ENCODE results near the gene ZNF521.

ZNF521 gene

DNA sequence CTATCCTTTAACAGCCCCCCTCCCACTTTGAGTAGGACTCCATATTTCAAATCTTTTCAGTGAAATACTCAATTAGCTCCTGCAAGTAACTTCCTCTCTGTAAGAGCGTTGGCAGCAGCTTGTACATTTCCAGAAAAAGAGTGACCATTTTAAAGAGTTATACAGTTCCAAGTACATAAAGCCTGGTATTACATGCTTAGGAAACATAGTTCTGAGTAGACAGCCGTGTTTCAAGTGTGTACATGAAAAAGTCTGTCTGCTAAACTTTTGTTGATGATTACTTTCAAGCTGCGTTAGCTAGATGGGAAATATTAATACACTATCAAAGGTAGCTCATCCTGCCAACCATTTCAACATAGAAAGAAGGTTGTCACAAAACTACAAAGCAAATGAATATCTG lies 112.8 kb downstream of the ZNF521 start:
- H2AFZ ChIP-seq (ENCODE audit: insufficient read depth, low read length, poor library complexity) = no peak overlapping the region
- H3K4ac ChIP-seq (ENCODE audit: low read depth, low read length) = no peak overlapping the region
- H3K9ac ChIP-seq (ENCODE audit: low read length) = no peak overlapping the region
- no peak overlapping the region for H3K23ac ChIP-seq (ENCODE audit: low read length)
- H3K9me3 ChIP-seq (ENCODE audit: insufficient read depth, low read depth, low read length) = no peaks in the 10 kb centered on the region
- peaks cover 0 to 3% of the 10 kb centered on the region in 2 experiments for H3K36me3 ChIP-seq (ENCODE audit: control insufficient read depth in 1 of 2, insufficient read depth in 2 of 2, low read length in 2 of 2)
- H4K12ac ChIP-seq (ENCODE audit: low read depth, low read length) = no peak overlapping the region
- H3K14ac ChIP-seq (ENCODE audit: low read length) = no peak overlapping the region
- no peaks in the 10 kb centered on the region for H3K79me1 ChIP-seq (ENCODE audit: low read length)
- H2BK5ac ChIP-seq (ENCODE audit: low read depth, low read length, poor library complexity) = no peak overlapping the region
- H3K4me2 ChIP-seq (ENCODE audit: low read length) = no peak overlapping the region
- H2AK5ac ChIP-seq (ENCODE audit: low read length) = no peak overlapping the region
- no peak overlapping the region for H2BK120ac ChIP-seq (ENCODE audit: insufficient read depth, low read length, poor library complexity)
- no peak overlapping the region for H4K91ac ChIP-seq (ENCODE audit: low read depth, low read length)
- no peak overlapping the region for H4K8ac ChIP-seq (ENCODE audit: low read depth, low read length)
- H3K4me3 ChIP-seq (ENCODE audit: low read depth, low read length) = no peak overlapping the region
- no peak overlapping the region for H3K27ac ChIP-seq (ENCODE audit: low read depth, low read length)
- peaks cover 4 to 5% of the 10 kb centered on the region in 2 experiments for H3K4me1 ChIP-seq (ENCODE audit: control insufficient read depth in 1 of 2, insufficient read depth in 2 of 2, low read length in 2 of 2)
- no peaks in the 10 kb centered on the region for H3K79me2 ChIP-seq (ENCODE audit: control insufficient read depth, insufficient read depth, low read length, poor library complexity)
- no CpG with 5 or more reads among the region's 3 CpGs for WGBS (ENCODE audit: extremely low coverage, insufficient coverage, insufficient read length)
- H3K27me3 ChIP-seq (ENCODE audit: insufficient read depth, low read length) = no peaks in the 10 kb centered on the region
- no peak overlapping the region for H3K18ac ChIP-seq (ENCODE audit: low read length)
- no peak overlapping the region for H2BK12ac ChIP-seq (ENCODE audit: low read length)
- DNase-seq = no peak

DNA sequence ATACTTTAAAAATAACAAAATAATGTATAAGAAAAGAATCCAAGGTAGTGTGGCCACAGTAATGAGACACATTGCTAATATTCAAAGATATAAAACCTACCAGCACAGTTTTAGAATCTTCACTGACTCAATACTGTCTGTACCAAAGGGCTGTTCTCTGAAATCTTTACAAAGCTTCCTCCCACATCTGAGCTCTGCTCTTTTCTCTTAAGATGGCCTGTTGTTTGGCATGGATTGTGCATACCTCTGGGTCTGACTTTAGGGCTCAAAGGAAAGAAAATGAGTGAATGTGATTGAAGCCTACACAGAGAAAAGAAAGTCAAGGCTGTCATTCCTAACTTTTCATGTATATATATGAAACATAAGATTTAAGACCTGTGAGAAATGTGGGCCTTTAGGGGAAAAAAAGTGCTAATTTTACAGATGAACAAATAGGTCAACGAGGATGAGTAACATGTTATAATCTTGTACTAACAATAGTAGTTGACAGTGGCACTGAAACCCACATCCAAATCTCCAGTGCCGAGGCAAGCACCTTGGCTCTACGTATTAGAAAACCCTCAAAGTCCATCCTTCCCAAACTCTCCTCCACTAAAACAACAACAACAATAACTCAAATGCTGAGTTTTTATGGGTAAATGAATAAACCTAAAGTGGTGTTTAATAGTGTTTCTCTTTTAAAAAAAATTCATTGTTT lies 114.2 kb downstream of the ZNF521 start:
- H3K4me1 ChIP-seq (ENCODE audit: control insufficient read depth in 1 of 2, insufficient read depth in 2 of 2, low read length in 2 of 2) = peaks cover 4 to 5% of the 10 kb centered on the region in 2 experiments
- no peak overlapping the region for H3K27ac ChIP-seq (ENCODE audit: low read depth, low read length)
- no peak overlapping the region for H2AK5ac ChIP-seq (ENCODE audit: low read length)
- H4K91ac ChIP-seq (ENCODE audit: low read depth, low read length) = no peak overlapping the region
- no CpG with 5 or more reads among the region's 3 CpGs for WGBS (ENCODE audit: extremely low coverage, insufficient coverage, insufficient read length)
- H3K27me3 ChIP-seq (ENCODE audit: insufficient read depth, low read length) = no peaks in the 10 kb centered on the region
- no peak overlapping the region for H3K4me3 ChIP-seq (ENCODE audit: low read depth, low read length)
- H3K23ac ChIP-seq (ENCODE audit: low read length) = no peak overlapping the region
- no peak for DNase-seq
- H3K79me1 ChIP-seq (ENCODE audit: low read length) = no peaks in the 10 kb centered on the region
- no peak overlapping the region for H2AFZ ChIP-seq (ENCODE audit: insufficient read depth, low read length, poor library complexity)
- H2BK12ac ChIP-seq (ENCODE audit: low read length) = no peak overlapping the region
- H3K4ac ChIP-seq (ENCODE audit: low read depth, low read length) = no peak overlapping the region
- H2BK120ac ChIP-seq (ENCODE audit: insufficient read depth, low read length, poor library complexity) = no peak overlapping the region
- no peak overlapping the region for H2BK5ac ChIP-seq (ENCODE audit: low read depth, low read length, poor library complexity)
- H3K18ac ChIP-seq (ENCODE audit: low read length) = no peak overlapping the region
- no peak overlapping the region for H3K4me2 ChIP-seq (ENCODE audit: low read length)
- no peaks in the 10 kb centered on the region for H3K36me3 ChIP-seq (ENCODE audit: control insufficient read depth in 1 of 2, insufficient read depth in 2 of 2, low read length in 2 of 2)
- H3K14ac ChIP-seq (ENCODE audit: low read length) = no peak overlapping the region
- H3K9ac ChIP-seq (ENCODE audit: low read length) = no peak overlapping the region
- H3K9me3 ChIP-seq (ENCODE audit: insufficient read depth, low read depth, low read length) = no peaks in the 10 kb centered on the region
- no peak overlapping the region for H4K8ac ChIP-seq (ENCODE audit: low read depth, low read length)
- no peak overlapping the region for H4K12ac ChIP-seq (ENCODE audit: low read depth, low read length)
- no peaks in the 10 kb centered on the region for H3K79me2 ChIP-seq (ENCODE audit: control insufficient read depth, insufficient read depth, low read length, poor library complexity)

DNA sequence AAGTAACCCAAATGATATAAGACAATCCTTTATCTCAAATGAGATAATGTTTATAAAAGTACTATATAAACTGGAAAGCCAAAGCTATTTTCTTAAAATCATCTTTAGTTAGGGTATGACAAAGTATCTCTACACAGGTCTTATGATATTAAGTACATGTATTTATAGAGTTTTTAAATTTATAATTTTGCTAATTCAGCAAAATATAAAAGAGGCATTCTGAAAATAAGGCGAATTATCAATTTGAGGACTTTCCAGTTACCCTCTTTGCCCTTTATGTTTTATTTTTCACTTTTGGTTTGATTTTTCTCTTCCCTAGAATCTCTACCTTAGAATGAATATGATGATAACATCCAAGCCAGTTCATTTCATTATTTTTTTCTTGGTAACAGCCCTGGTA lies 115.2 kb downstream of the ZNF521 start:
- no peak overlapping the region for H3K14ac ChIP-seq (ENCODE audit: low read length)
- H3K27me3 ChIP-seq (ENCODE audit: insufficient read depth, low read length) = no peaks in the 10 kb centered on the region
- H3K4me2 ChIP-seq (ENCODE audit: low read length) = no peak overlapping the region
- H4K91ac ChIP-seq (ENCODE audit: low read depth, low read length) = no peak overlapping the region
- H4K8ac ChIP-seq (ENCODE audit: low read depth, low read length) = no peak overlapping the region
- H3K23ac ChIP-seq (ENCODE audit: low read length) = no peak overlapping the region
- H3K4me3 ChIP-seq (ENCODE audit: low read depth, low read length) = no peak overlapping the region
- no peaks in the 10 kb centered on the region for H3K79me1 ChIP-seq (ENCODE audit: low read length)
- H4K12ac ChIP-seq (ENCODE audit: low read depth, low read length) = no peak overlapping the region
- DNase-seq = no peak
- no peak overlapping the region for H2BK12ac ChIP-seq (ENCODE audit: low read length)
- H3K79me2 ChIP-seq (ENCODE audit: control insufficient read depth, insufficient read depth, low read length, poor library complexity) = no peaks in the 10 kb centered on the region
- peaks cover 4 to 5% of the 10 kb centered on the region in 2 experiments for H3K4me1 ChIP-seq (ENCODE audit: control insufficient read depth in 1 of 2, insufficient read depth in 2 of 2, low read length in 2 of 2)
- H3K9ac ChIP-seq (ENCODE audit: low read length) = no peak overlapping the region
- no CpG with 5 or more reads among the region's 1 CpG for WGBS (ENCODE audit: extremely low coverage, insufficient coverage, insufficient read length)
- no peaks in the 10 kb centered on the region for H3K9me3 ChIP-seq (ENCODE audit: insufficient read depth, low read depth, low read length)
- no peak overlapping the region for H2BK120ac ChIP-seq (ENCODE audit: insufficient read depth, low read length, poor library complexity)
- no peak overlapping the region for H3K4ac ChIP-seq (ENCODE audit: low read depth, low read length)
- no peak overlapping the region for H2BK5ac ChIP-seq (ENCODE audit: low read depth, low read length, poor library complexity)
- H2AK5ac ChIP-seq (ENCODE audit: low read length) = no peak overlapping the region
- H2AFZ ChIP-seq (ENCODE audit: insufficient read depth, low read length, poor library complexity) = no peak overlapping the region
- H3K36me3 ChIP-seq (ENCODE audit: control insufficient read depth in 1 of 2, insufficient read depth in 2 of 2, low read length in 2 of 2) = peaks cover 0 to 2% of the 10 kb centered on the region in 2 experiments
- H3K18ac ChIP-seq (ENCODE audit: low read length) = no peak overlapping the region
- H3K27ac ChIP-seq (ENCODE audit: low read depth, low read length) = no peak overlapping the region

DNA sequence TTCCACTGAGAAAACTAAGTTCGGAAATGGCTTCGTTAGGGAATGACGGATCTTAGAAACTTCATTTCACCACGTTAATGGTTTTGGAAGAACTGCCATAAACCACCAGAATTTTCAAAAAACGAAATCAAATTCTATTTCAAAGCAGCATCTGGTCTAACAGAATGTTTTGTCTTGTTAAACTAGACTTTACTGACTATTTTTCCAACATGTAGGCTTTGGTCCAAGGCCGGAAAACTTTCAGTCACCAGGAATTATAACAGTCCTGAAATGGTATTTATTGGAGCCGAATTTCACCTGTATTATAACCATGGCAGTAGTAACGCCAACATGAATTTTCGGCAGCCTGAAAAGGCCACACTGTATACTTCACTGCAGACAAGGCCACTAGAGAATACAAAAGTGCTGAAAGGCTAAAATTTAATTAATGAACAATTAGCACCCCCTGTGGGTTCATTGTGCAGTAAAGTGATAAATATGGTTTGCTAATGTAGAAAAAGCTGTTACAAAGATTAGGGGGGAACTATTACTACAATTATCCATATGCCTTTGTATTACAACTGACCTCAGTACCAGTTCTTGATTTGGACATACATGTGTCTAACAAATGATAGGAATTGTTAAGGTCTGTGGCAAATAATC lies 116.4 kb downstream of the ZNF521 start:
- Histone ChIP-seq H3K27ac (ENCODE audit: low read depth, low read length) (no peak overlapping the region), H3K79me1 (ENCODE audit: low read length) (no peaks in the 10 kb centered on the region), H2BK120ac (ENCODE audit: insufficient read depth, low read length, poor library complexity) (no peak overlapping the region), H3K36me3 (ENCODE audit: control insufficient read depth in 1 of 2, insufficient read depth in 2 of 2, low read length in 2 of 2) (peaks cover 3 to 5% of the 10 kb centered on the region in 2 experiments), H3K9me3 (ENCODE audit: insufficient read depth, low read depth, low read length) (no peaks in the 10 kb centered on the region), H4K8ac (ENCODE audit: low read depth, low read length) (no peak overlapping the region), H3K9ac (ENCODE audit: low read length) (no peak overlapping the region), H2AFZ (ENCODE audit: insufficient read depth, low read length, poor library complexity) (no peak overlapping the region), H3K14ac (ENCODE audit: low read length) (no peak overlapping the region), H3K23ac (ENCODE audit: low read length) (no peak overlapping the region), H2AK5ac (ENCODE audit: low read length) (no peak overlapping the region), H3K18ac (ENCODE audit: low read length) (no peak overlapping the region), H3K27me3 (ENCODE audit: insufficient read depth, low read length) (no peaks in the 10 kb centered on the region), H3K4me2 (ENCODE audit: low read length) (no peak overlapping the region), H3K79me2 (ENCODE audit: control insufficient read depth, insufficient read depth, low read length, poor library complexity) (no peaks in the 10 kb centered on the region), H4K12ac (ENCODE audit: low read depth, low read length) (no peak overlapping the region), H3K4ac (ENCODE audit: low read depth, low read length) (no peak overlapping the region), H4K91ac (ENCODE audit: low read depth, low read length) (no peak overlapping the region), H3K4me3 (ENCODE audit: low read depth, low read length) (no peak overlapping the region), H2BK5ac (ENCODE audit: low read depth, low read length, poor library complexity) (no peak overlapping the region), H3K4me1 (ENCODE audit: control insufficient read depth in 1 of 2, insufficient read depth in 2 of 2, low read length in 2 of 2) (peaks cover 4 to 5% of the 10 kb centered on the region in 2 experiments), H2BK12ac (ENCODE audit: low read length) (no peak overlapping the region)
- no CpG with 5 or more reads among the region's 9 CpGs for WGBS (ENCODE audit: extremely low coverage, insufficient coverage, insufficient read length)
- no peak for DNase-seq
